ENCODE data around the gene HSD17B14. TPM values are rescaled to one million over a fixed set of nuclear protein-coding genes. Genes with fewer than 3 reads are reported as not detected.

HSD17B14 gene
- total and polyA plus RNA-seq, 9 of the 15 experiments (the other 6 are each of a cell fraction or from before 2014, with no cell fraction given), result 0.16 TPM; not detected in 8

DNA sequence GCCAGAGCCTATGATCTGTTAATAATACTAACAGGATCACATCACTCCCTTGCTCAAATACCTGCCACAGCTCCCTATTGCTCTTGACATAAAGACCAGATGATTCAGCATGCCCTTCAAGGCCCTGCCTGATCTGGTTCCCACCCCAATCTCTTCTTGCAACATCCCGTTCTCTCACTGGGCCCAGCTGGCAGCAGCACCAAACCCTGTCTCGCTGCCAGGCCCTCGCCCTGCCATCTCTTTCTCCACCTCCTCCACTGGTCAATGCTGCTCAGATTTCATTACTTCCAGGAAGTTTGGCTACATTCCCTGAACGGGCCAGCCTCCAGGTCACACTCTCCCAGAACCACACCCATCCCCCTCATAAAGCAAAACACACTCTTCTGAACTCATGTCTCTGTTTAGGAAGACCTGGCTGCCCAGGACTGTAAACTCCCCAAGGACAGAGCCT lies 16.9 kb downstream of the HSD17B14 start:
- WGBS (ENCODE audit: insufficient coverage, low coverage, missing lambda C conversion rate), result 10% methylated on average over 4 of the region's 4 CpGs
- TF ChIP-seq FOXM1 (IDR thresholded peaks at IDR 0.05; ENCODE audit: low read depth) (no peak), FOXM1 (CRISPR knock-in tag; IDR thresholded peaks at IDR 0.05; ENCODE audit: low read depth) (no peak), CTBP1 (IDR thresholded peaks at IDR 0.05; ENCODE audit: borderline replicate concordance) (peak; percentile 22; the same call in 1 of the 2 replicates), BRD4 (IDR thresholded peaks at IDR 0.05) (no peak), NCOR1 (IDR thresholded peaks at IDR 0.05) (peak; percentile 11; the same call in 1 of the 2 replicates), ARNT (IDR thresholded peaks at IDR 0.05) (no peak), KDM1A (IDR thresholded peaks at IDR 0.05) (peak; percentile 74 to 87; a peak in 3 of 4 replicates), RB1 (IDR thresholded peaks at IDR 0.05; ENCODE audit: low read depth) (no peak), RFX1 (IDR thresholded peaks at IDR 0.05) (no peak), NFIC (IDR thresholded peaks at IDR 0.05) (0 out of 2 replicates have a peak, but pooled peaks have one; percentile 29), SMAD4 (CRISPR knock-in tag; conservative IDR thresholded peaks at IDR 0.05) (0 out of 2 replicates have a peak, but pooled peaks have one; percentile 25), HNRNPL (IDR thresholded peaks at IDR 0.05; ENCODE audit: low read depth, low read length) (no peak), ZNF561 (CRISPR knock-in tag; conservative IDR thresholded peaks at IDR 0.05) (no peak), ZFP36 (IDR thresholded peaks at IDR 0.05; ENCODE audit: low read depth, low read length, partially characterized antibody) (peak; percentile 77), HDAC1 (IDR thresholded peaks at IDR 0.05) (peak in 1 of 2 experiments; percentile 75; a peak in 2 of 4 replicates), C11orf30 (IDR thresholded peaks at IDR 0.05; ENCODE audit: low read depth) (peak; percentile 20; the same call in 1 of the 2 replicates)
- TF ChIP-seq, protein P1, sequence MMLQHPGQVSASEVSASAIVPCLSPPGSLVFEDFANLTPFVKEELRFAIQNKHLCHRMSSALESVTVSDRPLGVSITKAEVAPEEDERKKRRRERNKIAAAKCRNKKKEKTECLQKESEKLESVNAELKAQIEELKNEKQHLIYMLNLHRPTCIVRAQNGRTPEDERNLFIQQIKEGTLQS (IDR thresholded peaks at IDR 0.05), result no peak
- TF ChIP-seq, protein P1 (CRISPR knock-in tag; conservative IDR thresholded peaks at IDR 0.05), result no peak
- TF ChIP-seq, protein P2, sequence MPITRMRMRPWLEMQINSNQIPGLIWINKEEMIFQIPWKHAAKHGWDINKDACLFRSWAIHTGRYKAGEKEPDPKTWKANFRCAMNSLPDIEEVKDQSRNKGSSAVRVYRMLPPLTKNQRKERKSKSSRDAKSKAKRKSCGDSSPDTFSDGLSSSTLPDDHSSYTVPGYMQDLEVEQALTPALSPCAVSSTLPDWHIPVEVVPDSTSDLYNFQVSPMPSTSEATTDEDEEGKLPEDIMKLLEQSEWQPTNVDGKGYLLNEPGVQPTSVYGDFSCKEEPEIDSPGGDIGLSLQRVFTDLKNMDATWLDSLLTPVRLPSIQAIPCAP (CRISPR knock-in tag; IDR thresholded peaks at IDR 0.05; ENCODE audit: borderline replicate concordance), result no peak

More for the DNA sequence above, 16.9 kb downstream of the HSD17B14 start:
- Histone ChIP-seq H3K27me3 (ENCODE audit: control insufficient read depth in 2 of 2, insufficient read depth in 2 of 2, low read length in 2 of 2) (no peaks in the 10 kb centered on the region), H3K9me1 (ENCODE audit: control insufficient read depth, insufficient read depth, low read length) (no peaks in the 10 kb centered on the region), H4K20me1 (replicated peaks; ENCODE audit: control insufficient read depth, insufficient read depth, low read length) (no peaks in the 10 kb centered on the region), H3K79me2 (ENCODE audit: control insufficient read depth, insufficient read depth, low read length) (no peaks in the 10 kb centered on the region), H3K36me3 (ENCODE audit: control insufficient read depth, insufficient read depth, low read length) (no peaks in the 10 kb centered on the region), H3K4me1 (replicated peaks in 1 of 2; ENCODE audit: control insufficient read depth in 2 of 2, insufficient read depth in 2 of 2, low read length in 2 of 2) (peaks cover 3 to 14% of the 10 kb centered on the region in 2 experiments; a peak in 3 of 5 replicates), H3K9me3 (replicated peaks; ENCODE audit: control insufficient read depth, insufficient read depth, low read depth, low read length) (peaks cover 3% of the 10 kb centered on the region; the same call in 1 of the 2 replicates), H3K9ac (ENCODE audit: insufficient read depth in 1 of 2, low read depth in 2 of 2, low read length in 2 of 2) (peak overlapping the region in 1 of 2 experiments; percentile 10; a peak in 1 of 4 replicates), H3K4me3 (no peak overlapping the region), H3K4me2 (ENCODE audit: insufficient read depth, low read length) (no peak overlapping the region), H2AFZ (ENCODE audit: low read depth, low read length) (peak overlapping the region; percentile 39; the same call in 1 of the 2 replicates), H3K27ac (ENCODE audit: extremely low read depth, low read depth, low read length) (no peak overlapping the region)
- no TSS peak for BruUV-seq (replicated peaks)
- ChIA-PET POLR2A (interaction anchor here (0.6 to 0.7 kb wide), 2 partner anchors 16 to 23 kb away, joined by 4 read pairs; no protein-coding TSS in a partner anchor), CTCF (ENCODE audit: low intra/inter-chr PET ratio) (no interaction called here)
- ATAC-seq (peak; percentile 51), DNase-seq (ENCODE audit: extremely low read depth in 1 of 4, low spot score in 3 of 4) (peak in 2 of 4 experiments; percentile 11 to 47), FAIRE-seq (peak; percentile 76)
- in situ Hi-C loops (cut with MboI) (no loop called here), intact Hi-C loops (cut with micrococcal nuclease) (no loop called here)

Measured in K562 (cell line).